ENCODE results near the gene FLNA.
"Not testable (repeated sequence)": the region's sequence is repeated elsewhere in the genome, so short reads cannot be mapped to it uniquely, and the experiment has no call there.

FLNA gene

DNA sequence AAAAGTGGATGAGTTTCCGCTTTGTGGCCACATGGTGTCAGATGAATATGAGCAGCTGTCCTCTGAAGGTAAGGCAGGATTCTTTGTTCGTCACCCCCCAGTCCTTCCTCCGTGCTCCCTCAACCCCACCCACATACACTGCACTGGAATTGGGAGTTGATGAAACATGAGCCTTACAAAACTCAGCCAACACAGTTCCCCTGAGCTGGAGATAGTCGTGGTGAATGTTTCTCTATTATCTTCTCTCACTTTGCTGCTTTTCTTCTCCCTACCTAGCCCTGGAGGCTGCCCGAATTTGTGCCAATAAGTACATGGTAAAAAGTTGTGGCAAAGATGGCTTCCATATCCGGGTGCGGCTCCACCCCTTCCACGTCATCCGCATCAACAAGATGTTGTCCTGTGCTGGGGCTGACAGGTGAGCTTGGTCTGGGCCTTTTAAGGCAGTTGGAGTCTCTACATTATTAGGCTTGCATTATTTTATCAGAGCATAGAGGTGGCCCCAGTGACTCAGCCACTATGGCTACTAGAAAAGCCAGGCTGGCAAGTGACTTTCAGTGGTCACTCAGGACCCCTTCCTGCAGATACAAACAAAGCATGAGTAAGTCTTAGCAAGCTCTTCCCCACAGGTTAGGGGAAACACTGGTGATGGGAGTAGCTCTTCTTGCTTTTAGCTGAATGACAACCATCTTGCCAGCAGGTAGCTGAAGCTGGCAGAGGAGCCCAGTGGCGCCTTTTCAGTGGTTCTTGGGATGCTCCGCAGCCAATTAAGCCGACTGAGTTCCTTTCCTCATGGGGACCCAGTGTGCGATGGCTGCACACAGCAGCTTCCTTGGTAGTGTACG lies 25.3 kb upstream of the FLNA start:
- no peak for DNase-seq (ENCODE audit: low read depth)

- peak; percentile 69 for DNase-seq (ENCODE audit: low read depth)
These were observed 24.5 kb upstream of the FLNA start for GRCh38 chrX:154398668-154399526.

DNA sequence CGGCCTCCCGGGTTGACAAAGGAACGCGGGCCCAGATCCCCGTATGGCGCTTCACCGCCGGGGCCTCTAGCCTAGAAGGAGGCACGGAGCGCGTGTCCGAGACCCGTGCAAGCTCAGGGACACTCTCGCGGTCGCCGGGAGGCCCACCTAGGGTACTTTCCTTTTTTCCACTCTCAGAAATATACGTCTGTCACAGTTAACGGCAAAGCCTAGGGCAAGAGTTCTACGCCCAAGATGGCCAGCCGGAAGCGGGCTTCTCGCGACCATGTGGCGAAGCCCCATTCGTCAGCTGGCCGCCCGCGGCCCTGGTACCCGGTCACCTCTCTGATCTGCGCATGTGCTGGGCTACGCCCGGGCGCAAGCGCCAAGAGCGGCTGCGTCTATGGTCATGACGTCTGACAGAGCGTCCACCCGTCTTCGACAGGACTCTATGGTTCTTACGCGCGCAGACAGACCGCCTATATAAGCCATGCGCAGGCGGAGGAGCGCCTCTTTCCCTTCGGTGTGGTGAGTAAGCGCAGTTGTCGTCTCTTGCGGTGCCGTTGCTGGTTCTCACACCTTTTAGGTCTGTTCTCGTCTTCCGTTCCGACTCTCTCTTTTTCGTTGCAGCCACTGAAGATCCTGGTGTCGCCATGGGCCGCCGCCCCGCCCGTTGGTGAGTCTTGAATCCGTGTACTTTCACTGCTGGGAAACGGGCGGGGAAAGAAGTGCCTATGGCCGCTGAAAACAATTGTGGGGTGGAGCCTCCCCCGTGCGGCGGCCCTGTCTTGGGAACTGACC lies 23.6 kb upstream of the FLNA start, which contains the start of gene RPL10:
Gene RPL10, plus strand, starts transcription at position 490 of the 780 bp plus-strand sequence. Its CDS starts 143 bp downstream, at position 633.
- peak; percentile 78 for DNase-seq (ENCODE audit: low read depth)

GRCh38 chrX:154396973-154397887 lies 22.8 kb upstream of the FLNA start:
- no peak for DNase-seq (ENCODE audit: low read depth)

DNA sequence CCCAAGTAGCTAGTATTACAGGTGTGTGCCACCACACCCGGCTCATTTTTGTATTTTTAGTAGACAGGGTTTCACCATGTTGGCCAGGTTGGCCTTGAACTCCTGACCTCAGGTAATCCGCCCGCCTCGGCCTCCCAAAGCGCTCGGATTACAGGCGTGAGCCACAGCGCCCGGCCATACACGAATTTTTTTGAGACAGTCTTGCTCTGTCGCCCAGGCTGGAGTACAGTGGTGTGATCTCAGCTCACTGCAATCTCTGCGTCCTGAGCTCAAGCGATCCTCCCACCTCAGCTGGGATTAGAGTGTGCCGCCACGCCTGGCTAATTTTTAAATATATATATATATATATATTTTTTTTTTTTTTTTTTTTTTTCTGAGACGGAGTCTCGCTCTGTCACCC lies 21.9 kb upstream of the FLNA start:
- not testable (repeated sequence) for DNase-seq (ENCODE audit: low read depth)

GRCh38 chrX:154389812-154390747 lies 15.6 kb upstream of the FLNA start:
- not testable (repeated sequence) for DNase-seq (ENCODE audit: low read depth)

- DNase-seq (ENCODE audit: low read depth) = not testable (repeated sequence)
These were observed 14.2 kb upstream of the FLNA start for GRCh38 chrX:154388649-154389048.

DNA sequence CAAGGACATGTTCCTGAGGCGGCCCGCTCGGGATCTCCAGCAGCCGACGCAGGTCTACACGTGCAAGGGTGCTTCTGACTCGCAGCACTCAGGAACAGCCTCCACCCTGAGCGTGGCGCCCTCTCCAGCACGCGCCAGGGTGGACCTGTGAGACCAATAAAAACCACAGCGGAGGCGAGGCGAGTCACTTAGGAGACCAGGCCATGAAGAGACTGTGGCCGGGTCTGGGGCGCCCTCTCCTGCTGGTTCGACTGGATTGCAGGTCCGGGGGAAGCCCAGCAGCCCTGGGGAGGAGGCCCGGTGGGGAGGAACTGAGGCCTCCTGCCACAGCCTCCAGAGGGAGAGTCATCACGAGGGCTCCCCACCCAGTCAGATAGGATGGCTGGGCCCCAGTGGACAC lies 13.7 kb upstream of the FLNA start:
- not testable (repeated sequence) for DNase-seq (ENCODE audit: low read depth)

- no peak for DNase-seq (ENCODE audit: low read depth)
These were observed 10.0 kb upstream of the FLNA start for GRCh38 chrX:154384284-154384892.

GRCh38 chrX:154383359-154384283 lies 9.2 kb upstream of the FLNA start:
- no peak for DNase-seq (ENCODE audit: low read depth)

- DNase-seq (ENCODE audit: low read depth) = no peak
These were observed 8.1 kb upstream of the FLNA start for GRCh38 chrX:154382483-154383069.

- no peak for DNase-seq (ENCODE audit: low read depth)
These were observed 6.8 kb upstream of the FLNA start for GRCh38 chrX:154381271-154381670.

- no peak for DNase-seq (ENCODE audit: low read depth)
These were observed 6.4 kb upstream of the FLNA start for GRCh38 chrX:154380787-154381186.

GRCh38 chrX:154380153-154380552 lies 5.7 kb upstream of the FLNA start:
- DNase-seq (ENCODE audit: low read depth) = no peak

- no peak for DNase-seq (ENCODE audit: low read depth)
These were observed 5.1 kb upstream of the FLNA start for GRCh38 chrX:154379569-154379951.

- DNase-seq (ENCODE audit: low read depth) = peak; percentile 86
These were observed 4.5 kb upstream of the FLNA start, which contains the start of gene EMD for GRCh38 chrX:154378799-154379568. Gene EMD, plus strand, starts transcription at chrX:154379295. Its CDS starts 190 bp downstream, at chrX:154379485.

Data from stimulated activated CD8-positive, alpha-beta memory T cell treated with anti-CD3 and anti-CD28 coated beads, Interleukin-12 subunit alpha, Interleukin-12 subunit beta, amount 100 ng/mL, for 1 hour (primary cell).